Measurements from ENCODE around the gene VWA5B1.

DNA sequence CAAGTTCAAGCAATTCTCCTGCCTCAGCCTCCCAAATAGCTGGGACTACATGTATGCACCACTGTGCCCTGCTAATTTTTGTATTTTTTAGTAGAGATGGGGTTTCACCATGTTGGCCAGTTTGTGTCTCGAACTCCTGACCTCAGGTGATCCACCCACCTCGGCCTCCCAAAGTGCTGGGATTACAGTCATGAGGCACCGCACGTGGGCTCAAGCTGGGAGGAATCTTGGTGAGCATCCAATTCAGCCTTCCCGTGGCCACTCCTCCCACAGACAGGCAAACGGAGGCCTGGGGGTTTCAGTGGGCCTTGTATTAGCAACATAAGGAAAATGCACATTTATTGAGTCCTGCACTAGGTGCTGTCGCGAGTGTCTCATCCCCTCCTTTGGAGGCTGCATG is 24.5 kb upstream of the VWA5B1 start:
- TF ChIP-seq EZH2 (IDR thresholded peaks at IDR 0.05; ENCODE audit: low read depth, unreplicated experiment) (no peak), CTCF (conservative IDR thresholded peaks at IDR 0.05; ENCODE audit: low read depth in 2 of 2) (no peak), CREB1 (CRISPR knock-in tag; IDR thresholded peaks at IDR 0.05; ENCODE audit: low read depth) (no peak), POLR2AphosphoS5 (IDR thresholded peaks at IDR 0.05; ENCODE audit: low read depth) (no peak), EZH2phosphoT487 (IDR thresholded peaks at IDR 0.05; ENCODE audit: unreplicated experiment) (no peak), STAT1 (IDR thresholded peaks at IDR 0.05; ENCODE audit: unreplicated experiment) (no peak)
- TF ChIP-seq, protein P1, sequence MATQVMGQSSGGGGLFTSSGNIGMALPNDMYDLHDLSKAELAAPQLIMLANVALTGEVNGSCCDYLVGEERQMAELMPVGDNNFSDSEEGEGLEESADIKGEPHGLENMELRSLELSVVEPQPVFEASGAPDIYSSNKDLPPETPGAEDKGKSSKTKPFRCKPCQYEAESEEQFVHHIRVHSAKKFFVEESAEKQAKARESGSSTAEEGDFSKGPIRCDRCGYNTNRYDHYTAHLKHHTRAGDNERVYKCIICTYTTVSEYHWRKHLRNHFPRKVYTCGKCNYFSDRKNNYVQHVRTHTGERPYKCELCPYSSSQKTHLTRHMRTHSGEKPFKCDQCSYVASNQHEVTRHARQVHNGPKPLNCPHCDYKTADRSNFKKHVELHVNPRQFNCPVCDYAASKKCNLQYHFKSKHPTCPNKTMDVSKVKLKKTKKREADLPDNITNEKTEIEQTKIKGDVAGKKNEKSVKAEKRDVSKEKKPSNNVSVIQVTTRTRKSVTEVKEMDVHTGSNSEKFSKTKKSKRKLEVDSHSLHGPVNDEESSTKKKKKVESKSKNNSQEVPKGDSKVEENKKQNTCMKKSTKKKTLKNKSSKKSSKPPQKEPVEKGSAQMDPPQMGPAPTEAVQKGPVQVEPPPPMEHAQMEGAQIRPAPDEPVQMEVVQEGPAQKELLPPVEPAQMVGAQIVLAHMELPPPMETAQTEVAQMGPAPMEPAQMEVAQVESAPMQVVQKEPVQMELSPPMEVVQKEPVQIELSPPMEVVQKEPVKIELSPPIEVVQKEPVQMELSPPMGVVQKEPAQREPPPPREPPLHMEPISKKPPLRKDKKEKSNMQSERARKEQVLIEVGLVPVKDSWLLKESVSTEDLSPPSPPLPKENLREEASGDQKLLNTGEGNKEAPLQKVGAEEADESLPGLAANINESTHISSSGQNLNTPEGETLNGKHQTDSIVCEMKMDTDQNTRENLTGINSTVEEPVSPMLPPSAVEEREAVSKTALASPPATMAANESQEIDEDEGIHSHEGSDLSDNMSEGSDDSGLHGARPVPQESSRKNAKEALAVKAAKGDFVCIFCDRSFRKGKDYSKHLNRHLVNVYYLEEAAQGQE (IDR thresholded peaks at IDR 0.05; ENCODE audit: unreplicated experiment): no peak
- TF ChIP-seq, protein P2, sequence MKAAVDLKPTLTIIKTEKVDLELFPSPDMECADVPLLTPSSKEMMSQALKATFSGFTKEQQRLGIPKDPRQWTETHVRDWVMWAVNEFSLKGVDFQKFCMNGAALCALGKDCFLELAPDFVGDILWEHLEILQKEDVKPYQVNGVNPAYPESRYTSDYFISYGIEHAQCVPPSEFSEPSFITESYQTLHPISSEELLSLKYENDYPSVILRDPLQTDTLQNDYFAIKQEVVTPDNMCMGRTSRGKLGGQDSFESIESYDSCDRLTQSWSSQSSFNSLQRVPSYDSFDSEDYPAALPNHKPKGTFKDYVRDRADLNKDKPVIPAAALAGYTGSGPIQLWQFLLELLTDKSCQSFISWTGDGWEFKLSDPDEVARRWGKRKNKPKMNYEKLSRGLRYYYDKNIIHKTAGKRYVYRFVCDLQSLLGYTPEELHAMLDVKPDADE (IDR thresholded peaks at IDR 0.05): no peak

Data from GM23338 (cell line).